Thoracic aorta (tissue), 2 donors: ENCODE results near the gene ATP7A. TPM values are rescaled to one million over a fixed set of nuclear protein-coding genes. Genes with fewer than 3 reads are reported as not detected.
"Not testable (repeated sequence)": the region's sequence is repeated elsewhere in the genome, so short reads cannot be mapped to it uniquely, and the experiment has no call there.

Experiments
- ATAC-seq: fragments of 150-250 bp; one replicate; pipeline ENCODE4 v1.8.0; 2017; ENCODE audit warnings: low read depth; ENCODE audit not compliant: insufficient number of reproducible peaks, low FRiP score
- DNase-seq: peaks from one replicate; pipeline ENCODE4 v3.0.0-alpha.2; 2020; ENCODE audit warnings: low spot score
- H3K27ac ChIP-seq, 2 donors: fragments of 200-600 bp; sonication (generic); 1 replicate in 1 of 2; 2 replicates in 1 of 2; pipeline ENCODE4 v1.5.1; 2016; ENCODE audit warnings: mild to moderate bottlenecking in 2 of 2, moderate library complexity in 2 of 2
- H3K27me3 ChIP-seq: fragments of 200-600 bp; sonication (generic); replicated peaks from 2 replicates; pipeline ENCODE4 v1.6.0; 2016; ENCODE audit warnings: mild to moderate bottlenecking; ENCODE audit not compliant: insufficient read depth
- H3K36me3 ChIP-seq: fragments of 200-600 bp; sonication (generic); one replicate; pipeline ENCODE4 v1.5.1; 2016
- H3K4me1 ChIP-seq, 2 donors: fragments of 200-600 bp; sonication (generic); 1 replicate in 1 of 2; 2 replicates in 1 of 2; pipeline versions ENCODE4 v1.5.1 to v1.6.0; 2016; ENCODE audit warnings: low read depth in 2 of 2, mild to moderate bottlenecking in 1 of 2; ENCODE audit not compliant: control insufficient read depth in 1 of 2
- H3K4me3 ChIP-seq: fragments of 200-600 bp; sonication (generic); 2 replicates; pipeline ENCODE4 v1.5.1; 2016; ENCODE audit warnings: mild to moderate bottlenecking
- H3K9me3 ChIP-seq: fragments of 200-600 bp; sonication (generic); 2 replicates; pipeline ENCODE4 v1.5.1; 2016
- total RNA-seq, 2 donors: library from RNA; depleted of rRNA; stranded (reverse); fragments of >200 nt; gene quantifications; one replicate each; pipeline versions ENCODE4 v1.1.0 to v1.2.3, GENCODE V29; 2016
- TF ChIP-seq, protein P1 (sequence below): fragments of 200-600 bp; sonication (generic); IDR thresholded peaks from one replicate; pipeline ENCODE4 v1.5.1; 2019; ENCODE audit warnings: antibody characterized with exemption

ATP7A gene
- total RNA-seq, 2 donors from 2014 or later, result 11.8 to 18.2 TPM

GRCh38 chrX:77917294-77917933 is 6.9 kb downstream of the ATP7A start:
- no peaks in the 10 kb centered on the region for H3K27me3 ChIP-seq
- TF ChIP-seq, protein P1, sequence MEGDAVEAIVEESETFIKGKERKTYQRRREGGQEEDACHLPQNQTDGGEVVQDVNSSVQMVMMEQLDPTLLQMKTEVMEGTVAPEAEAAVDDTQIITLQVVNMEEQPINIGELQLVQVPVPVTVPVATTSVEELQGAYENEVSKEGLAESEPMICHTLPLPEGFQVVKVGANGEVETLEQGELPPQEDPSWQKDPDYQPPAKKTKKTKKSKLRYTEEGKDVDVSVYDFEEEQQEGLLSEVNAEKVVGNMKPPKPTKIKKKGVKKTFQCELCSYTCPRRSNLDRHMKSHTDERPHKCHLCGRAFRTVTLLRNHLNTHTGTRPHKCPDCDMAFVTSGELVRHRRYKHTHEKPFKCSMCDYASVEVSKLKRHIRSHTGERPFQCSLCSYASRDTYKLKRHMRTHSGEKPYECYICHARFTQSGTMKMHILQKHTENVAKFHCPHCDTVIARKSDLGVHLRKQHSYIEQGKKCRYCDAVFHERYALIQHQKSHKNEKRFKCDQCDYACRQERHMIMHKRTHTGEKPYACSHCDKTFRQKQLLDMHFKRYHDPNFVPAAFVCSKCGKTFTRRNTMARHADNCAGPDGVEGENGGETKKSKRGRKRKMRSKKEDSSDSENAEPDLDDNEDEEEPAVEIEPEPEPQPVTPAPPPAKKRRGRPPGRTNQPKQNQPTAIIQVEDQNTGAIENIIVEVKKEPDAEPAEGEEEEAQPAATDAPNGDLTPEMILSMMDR, result no peak
- H3K27ac ChIP-seq, result no peak overlapping the region
- DNase-seq (no peak), ATAC-seq (no peak)
- H3K4me3 ChIP-seq, result peak overlapping the region; percentile 31
- H3K9me3 ChIP-seq, result no peaks in the 10 kb centered on the region
- no peaks in the 10 kb centered on the region for H3K36me3 ChIP-seq
- peaks cover under 1 to 5% of the 10 kb centered on the region in 2 donors for H3K4me1 ChIP-seq

DNA sequence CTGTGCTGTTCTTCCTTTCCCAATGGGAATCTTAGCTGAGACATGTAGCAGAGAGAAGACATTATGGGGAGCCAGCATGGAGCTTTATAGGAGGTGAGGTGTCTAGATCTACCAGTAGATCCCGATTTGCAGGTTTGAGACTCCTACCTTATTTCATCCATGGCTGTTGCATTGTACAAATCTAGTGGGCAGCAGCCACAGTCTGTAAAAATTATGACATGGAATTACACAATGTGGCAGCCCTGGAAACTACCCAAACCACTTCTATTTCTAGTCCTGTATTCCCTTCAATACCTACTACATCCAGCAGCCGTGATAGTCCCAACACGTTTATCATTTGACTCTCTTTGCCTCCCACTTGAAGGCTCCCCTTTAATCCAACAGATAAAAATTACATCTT is 8.1 kb downstream of the ATP7A start:
- no peak for ATAC-seq
- no peak overlapping the region for H3K4me3 ChIP-seq
- H3K27ac ChIP-seq, result no peak overlapping the region
- TF ChIP-seq, protein P1, result no peak
- no peaks in the 10 kb centered on the region for H3K4me1 ChIP-seq
- no peaks in the 10 kb centered on the region for H3K9me3 ChIP-seq
- H3K36me3 ChIP-seq, result no peaks in the 10 kb centered on the region
- DNase-seq, result no peak
- no peaks in the 10 kb centered on the region for H3K27me3 ChIP-seq

GRCh38 chrX:77919370-77919769 is 8.9 kb downstream of the ATP7A start:
- H3K27me3 ChIP-seq, H3K4me1 ChIP-seq, H3K27ac ChIP-seq, H3K9me3 ChIP-seq, H3K4me3 ChIP-seq, ATAC-seq, H3K36me3 ChIP-seq, DNase-seq: not testable (repeated sequence)

GRCh38 chrX:77922787-77923186 is 12.3 kb downstream of the ATP7A start:
- Histone ChIP-seq H3K9me3 (no peaks in the 10 kb centered on the region), H3K4me1 (no peaks in the 10 kb centered on the region), H3K36me3 (no peaks in the 10 kb centered on the region), H3K4me3 (no peak overlapping the region), H3K27me3 (no peaks in the 10 kb centered on the region), H3K27ac (no peak overlapping the region)
- DNase-seq (no peak), ATAC-seq (no peak)
- TF ChIP-seq, protein P1, result no peak

DNA sequence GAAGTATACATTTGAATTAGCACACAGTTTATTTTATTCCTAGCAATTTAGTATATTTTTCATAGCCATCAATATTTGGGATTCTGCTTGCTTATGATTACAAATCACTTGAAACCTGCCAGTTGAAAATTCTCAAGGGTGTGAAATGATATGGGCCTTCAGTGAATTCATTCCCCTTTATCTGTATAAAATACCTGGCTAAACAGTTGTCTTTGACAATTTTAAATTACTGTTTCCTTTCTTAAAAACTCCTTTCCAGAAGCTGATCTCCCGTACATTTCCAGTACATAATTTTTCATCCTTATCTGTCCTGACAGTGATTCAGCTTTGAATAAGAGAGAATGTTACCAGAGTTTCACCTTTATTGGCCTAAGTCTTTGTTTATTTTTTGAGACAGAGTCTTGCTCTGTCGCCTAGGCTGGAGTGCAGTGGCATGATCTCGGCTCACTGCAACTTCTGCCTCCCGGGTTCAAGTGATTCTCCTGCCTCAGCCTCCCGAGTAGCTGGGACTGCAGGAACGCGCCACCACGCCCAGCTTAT is 13.9 kb downstream of the ATP7A start:
- no peaks in the 10 kb centered on the region for H3K4me1 ChIP-seq
- H3K36me3 ChIP-seq, result no peaks in the 10 kb centered on the region
- TF ChIP-seq, protein P1, result no peak
- H3K27me3 ChIP-seq, result no peaks in the 10 kb centered on the region
- H3K9me3 ChIP-seq, result no peaks in the 10 kb centered on the region
- no peak for DNase-seq
- H3K27ac ChIP-seq, result no peak overlapping the region
- no peak overlapping the region for H3K4me3 ChIP-seq
- no peak for ATAC-seq

GRCh38 chrX:77925764-77926163 is 15.3 kb downstream of the ATP7A start:
- Histone ChIP-seq H3K4me3 (peak overlapping the region; percentile 43), H3K9me3 (no peaks in the 10 kb centered on the region), H3K27ac (no peak overlapping the region), H3K27me3 (no peaks in the 10 kb centered on the region), H3K36me3 (no peaks in the 10 kb centered on the region), H3K4me1 (no peaks in the 10 kb centered on the region)
- ATAC-seq (no peak), DNase-seq (no peak)
- TF ChIP-seq, protein P1, result no peak
